ENCODE data around the gene PIK3IP1.
"Not testable (repeated sequence)": the region's sequence is repeated elsewhere in the genome, so short reads cannot be mapped to it uniquely, and the experiment has no call there.

The PIK3IP1 gene

GRCh38 chr22:31248138-31248745 is 44.0 kb downstream of the PIK3IP1 start:
- no peaks in the 10 kb centered on the region for H3K9me3 ChIP-seq (ENCODE audit: control insufficient read depth, low read length)
- TF ChIP-seq, protein P1, sequence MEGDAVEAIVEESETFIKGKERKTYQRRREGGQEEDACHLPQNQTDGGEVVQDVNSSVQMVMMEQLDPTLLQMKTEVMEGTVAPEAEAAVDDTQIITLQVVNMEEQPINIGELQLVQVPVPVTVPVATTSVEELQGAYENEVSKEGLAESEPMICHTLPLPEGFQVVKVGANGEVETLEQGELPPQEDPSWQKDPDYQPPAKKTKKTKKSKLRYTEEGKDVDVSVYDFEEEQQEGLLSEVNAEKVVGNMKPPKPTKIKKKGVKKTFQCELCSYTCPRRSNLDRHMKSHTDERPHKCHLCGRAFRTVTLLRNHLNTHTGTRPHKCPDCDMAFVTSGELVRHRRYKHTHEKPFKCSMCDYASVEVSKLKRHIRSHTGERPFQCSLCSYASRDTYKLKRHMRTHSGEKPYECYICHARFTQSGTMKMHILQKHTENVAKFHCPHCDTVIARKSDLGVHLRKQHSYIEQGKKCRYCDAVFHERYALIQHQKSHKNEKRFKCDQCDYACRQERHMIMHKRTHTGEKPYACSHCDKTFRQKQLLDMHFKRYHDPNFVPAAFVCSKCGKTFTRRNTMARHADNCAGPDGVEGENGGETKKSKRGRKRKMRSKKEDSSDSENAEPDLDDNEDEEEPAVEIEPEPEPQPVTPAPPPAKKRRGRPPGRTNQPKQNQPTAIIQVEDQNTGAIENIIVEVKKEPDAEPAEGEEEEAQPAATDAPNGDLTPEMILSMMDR (IDR thresholded peaks at IDR 0.05): no peak
- no peaks in the 10 kb centered on the region for H3K27me3 ChIP-seq (ENCODE audit: control insufficient read depth, insufficient read depth, low read length)
- peak overlapping the region; percentile 73 for H3K4me2 ChIP-seq (ENCODE audit: low read length)
- no peaks in the 10 kb centered on the region for H3K36me3 ChIP-seq (ENCODE audit: control insufficient read depth, insufficient read depth, low read length)
- H3K9ac ChIP-seq: peak overlapping the region; percentile 35
- H3K79me2 ChIP-seq: peaks cover 24% of the 10 kb centered on the region
- peaks cover 19% of the 10 kb centered on the region for H3K4me1 ChIP-seq
- peak overlapping the region; percentile 84 for H3K27ac ChIP-seq
- peak overlapping the region; percentile 68 for H2AFZ ChIP-seq
- peak overlapping the region; percentile 75 for H3K4me3 ChIP-seq (ENCODE audit: low read depth, low read length)

DNA sequence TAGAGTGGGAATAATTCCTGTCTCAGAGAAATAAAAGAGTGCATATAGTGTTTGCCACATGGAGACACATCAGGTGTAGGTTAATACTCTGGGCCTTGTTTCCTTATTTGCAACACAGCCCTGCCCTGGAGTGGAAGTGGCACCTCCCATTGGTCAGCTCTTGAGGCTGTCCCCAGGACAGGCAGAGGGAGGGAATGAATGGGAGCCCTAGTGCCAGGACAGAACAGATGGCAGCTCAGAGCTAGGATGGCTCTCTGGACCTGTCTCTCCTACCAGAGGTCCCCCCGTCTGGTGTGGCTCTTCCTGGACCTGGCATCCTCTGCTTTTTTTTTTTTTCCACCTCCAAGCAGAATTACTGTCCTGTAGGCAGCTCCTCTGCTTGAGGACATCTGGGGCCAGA is 44.6 kb downstream of the PIK3IP1 start:
- peak overlapping the region; percentile 73 for H3K4me2 ChIP-seq (ENCODE audit: low read length)
- TF ChIP-seq, protein P1 (IDR thresholded peaks at IDR 0.05): no peak
- no peak overlapping the region for H2AFZ ChIP-seq
- H3K27ac ChIP-seq: peak overlapping the region; percentile 84
- peaks cover 24% of the 10 kb centered on the region for H3K79me2 ChIP-seq
- no peaks in the 10 kb centered on the region for H3K9me3 ChIP-seq (ENCODE audit: control insufficient read depth, low read length)
- no peaks in the 10 kb centered on the region for H3K27me3 ChIP-seq (ENCODE audit: control insufficient read depth, insufficient read depth, low read length)
- H3K36me3 ChIP-seq (ENCODE audit: control insufficient read depth, insufficient read depth, low read length): no peaks in the 10 kb centered on the region
- peak overlapping the region; percentile 75 for H3K4me3 ChIP-seq (ENCODE audit: low read depth, low read length)
- H3K9ac ChIP-seq: no peak overlapping the region
- peaks cover 19% of the 10 kb centered on the region for H3K4me1 ChIP-seq

- no peak overlapping the region for H3K4me2 ChIP-seq (ENCODE audit: low read length)
- H3K9me3 ChIP-seq (ENCODE audit: control insufficient read depth, low read length): no peaks in the 10 kb centered on the region
- H3K79me2 ChIP-seq: peaks cover 22% of the 10 kb centered on the region
- no peak overlapping the region for H3K27ac ChIP-seq
- no peak overlapping the region for H3K9ac ChIP-seq
- H2AFZ ChIP-seq: no peak overlapping the region
- H3K36me3 ChIP-seq (ENCODE audit: control insufficient read depth, insufficient read depth, low read length): no peaks in the 10 kb centered on the region
- H3K4me1 ChIP-seq: peaks cover 25% of the 10 kb centered on the region
- H3K27me3 ChIP-seq (ENCODE audit: control insufficient read depth, insufficient read depth, low read length): no peaks in the 10 kb centered on the region
- TF ChIP-seq, protein P1 (IDR thresholded peaks at IDR 0.05): no peak
- H3K4me3 ChIP-seq (ENCODE audit: low read depth, low read length): no peak overlapping the region
Observed at GRCh38 chr22:31246687-31247086, 45.6 kb downstream of the PIK3IP1 start.

DNA sequence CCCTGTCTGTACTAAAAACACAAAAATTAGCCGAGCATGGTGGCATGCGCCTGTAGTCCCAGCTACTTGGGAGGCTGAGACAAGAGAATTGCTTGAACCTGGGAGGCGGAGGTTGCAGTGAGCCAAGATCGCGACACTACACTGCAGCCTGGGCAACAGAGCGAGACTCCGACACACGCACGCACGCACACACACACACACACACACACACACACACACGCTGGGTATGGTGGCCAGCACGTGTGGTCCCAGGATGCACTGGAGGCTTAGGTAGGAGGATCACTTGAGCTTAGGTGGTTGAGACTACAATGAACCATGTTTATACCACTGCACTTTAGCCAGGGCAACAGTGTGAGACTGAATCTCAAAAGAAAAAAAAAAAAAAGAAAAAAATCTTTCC is 46.3 kb downstream of the PIK3IP1 start:
- H3K27ac ChIP-seq; H2AFZ ChIP-seq; H3K27me3 ChIP-seq (ENCODE audit: control insufficient read depth, insufficient read depth, low read length); H3K4me3 ChIP-seq (ENCODE audit: low read depth, low read length); H3K9me3 ChIP-seq (ENCODE audit: control insufficient read depth, low read length); H3K9ac ChIP-seq; H3K36me3 ChIP-seq (ENCODE audit: control insufficient read depth, insufficient read depth, low read length); H3K4me2 ChIP-seq (ENCODE audit: low read length): not testable (repeated sequence)
- Histone ChIP-seq H3K4me1 (peaks cover 32% of the 10 kb centered on the region), H3K79me2 (peaks cover 21% of the 10 kb centered on the region)

GRCh38 chr22:31244943-31245451 is 47.3 kb downstream of the PIK3IP1 start:
- no peak overlapping the region for H3K4me3 ChIP-seq (ENCODE audit: low read depth, low read length)
- H3K9ac ChIP-seq: no peak overlapping the region
- TF ChIP-seq, protein P1 (IDR thresholded peaks at IDR 0.05): no peak
- no peak overlapping the region for H3K27ac ChIP-seq
- H3K9me3 ChIP-seq (ENCODE audit: control insufficient read depth, low read length): no peaks in the 10 kb centered on the region
- H2AFZ ChIP-seq: no peak overlapping the region
- no peaks in the 10 kb centered on the region for H3K36me3 ChIP-seq (ENCODE audit: control insufficient read depth, insufficient read depth, low read length)
- H3K27me3 ChIP-seq (ENCODE audit: control insufficient read depth, insufficient read depth, low read length): no peaks in the 10 kb centered on the region
- H3K4me2 ChIP-seq (ENCODE audit: low read length): no peak overlapping the region
- peaks cover 33% of the 10 kb centered on the region for H3K4me1 ChIP-seq
- peaks cover 16% of the 10 kb centered on the region for H3K79me2 ChIP-seq

All from parathyroid adenoma (tissue), 2 donors.